SIG-M5 treated with dmso at 0.1 percent for 504 hours (cell line): ENCODE measurements around the gene CACHD1.

Experiments used
- DNase-seq: peaks from one replicate; lab custom pipeline; 2025; ENCODE audit not compliant: unreplicated experiment; lab: John Stamatoyannopoulos, UW

Gene CACHD1

GRCh38 chr1:64545118-64545843, 75.4 kb downstream of the CACHD1 start:
- no peak for DNase-seq

- no peak for DNase-seq
Measured at GRCh38 chr1:64546013-64546412, 76.1 kb downstream of the CACHD1 start.

GRCh38 chr1:64549464-64550239, 79.7 kb downstream of the CACHD1 start:
- DNase-seq, result no peak

- no peak for DNase-seq
Measured at GRCh38 chr1:64550510-64550909, 80.6 kb downstream of the CACHD1 start.

GRCh38 chr1:64550946-64551605, 81.1 kb downstream of the CACHD1 start:
- no peak for DNase-seq

- DNase-seq, result no peak
Measured at GRCh38 chr1:64553285-64553684, 83.4 kb downstream of the CACHD1 start.

GRCh38 chr1:64555947-64556346, 86.0 kb downstream of the CACHD1 start:
- no peak for DNase-seq

- no peak for DNase-seq
Measured at GRCh38 chr1:64561993-64562392, 92.1 kb downstream of the CACHD1 start.

- no peak for DNase-seq
Measured at GRCh38 chr1:64563958-64564565, 94.1 kb downstream of the CACHD1 start.

- no peak for DNase-seq
Measured at GRCh38 chr1:64564891-64565290, 95.0 kb downstream of the CACHD1 start.

GRCh38 chr1:64567426-64568170, 97.7 kb downstream of the CACHD1 start:
- DNase-seq, result no peak

GRCh38 chr1:64568171-64568450, 98.2 kb downstream of the CACHD1 start:
- no peak for DNase-seq

GRCh38 chr1:64569411-64569810, 99.5 kb downstream of the CACHD1 start:
- DNase-seq, result peak; percentile 29

GRCh38 chr1:64570267-64570855, 100.4 kb downstream of the CACHD1 start:
- no peak for DNase-seq

GRCh38 chr1:64572222-64572900, 102.4 kb downstream of the CACHD1 start:
- DNase-seq, result no peak

- DNase-seq, result no peak
Measured at GRCh38 chr1:64574301-64574700, 104.4 kb downstream of the CACHD1 start.

- no peak for DNase-seq
Measured at GRCh38 chr1:64575881-64576676, 106.2 kb downstream of the CACHD1 start.

GRCh38 chr1:64578270-64578973, 108.5 kb downstream of the CACHD1 start:
- DNase-seq, result no peak

GRCh38 chr1:64579767-64580166, 109.8 kb downstream of the CACHD1 start:
- DNase-seq, result no peak
